Mucosa of stomach (tissue), 1 donor: ENCODE measurements around the gene VCL.

Experiments used
- H3K27me3 ChIP-seq: one replicate; pipeline ENCODE4 v1.7.0; 2013; ENCODE audit warnings: mild to moderate bottlenecking, low read length; ENCODE audit not compliant: control insufficient read depth, insufficient read depth
- H3K36me3 ChIP-seq: one replicate; pipeline ENCODE4 v1.7.0; 2013; ENCODE audit warnings: low read length; ENCODE audit not compliant: control insufficient read depth, insufficient read depth
- H3K4me1 ChIP-seq: one replicate; pipeline ENCODE4 v1.7.0; 2013; ENCODE audit warnings: mild to moderate bottlenecking, low read length; ENCODE audit not compliant: control insufficient read depth, insufficient read depth
- H3K4me3 ChIP-seq: one replicate; pipeline ENCODE4 v1.7.0; 2013; ENCODE audit warnings: low read length
- H3K9ac ChIP-seq: one replicate; pipeline ENCODE4 v1.7.0; 2013; ENCODE audit warnings: mild to moderate bottlenecking, low read length, moderate library complexity
- H3K9me3 ChIP-seq: one replicate; pipeline ENCODE4 v1.7.0; 2013; ENCODE audit warnings: mild to moderate bottlenecking, low read length, moderate library complexity; ENCODE audit not compliant: control insufficient read depth
- donor health status: Pancreatic carcinoma.

Gene VCL

DNA sequence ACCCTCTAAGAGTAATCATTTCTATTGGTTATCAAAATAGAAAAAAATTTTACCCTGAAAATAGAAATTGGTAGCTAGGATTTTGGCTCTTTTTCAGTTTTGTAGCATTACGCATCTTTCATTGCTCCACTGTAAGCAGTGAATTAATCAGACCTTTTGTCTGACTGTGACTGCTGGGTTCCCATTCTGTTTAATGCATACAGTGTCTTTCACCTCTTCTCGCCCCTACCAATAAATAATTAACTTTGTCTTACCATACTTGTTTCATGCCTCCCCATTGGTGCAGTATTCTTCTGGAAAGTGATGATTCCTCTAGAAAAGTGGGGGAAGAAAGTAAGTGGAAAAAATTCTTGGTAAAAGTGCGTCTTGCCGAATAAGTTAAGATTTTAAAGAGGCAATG lies 79.5 kb downstream of the VCL start:
- no peak overlapping the region for H3K9ac ChIP-seq
- peaks cover 4% of the 10 kb centered on the region for H3K4me1 ChIP-seq
- H3K4me3 ChIP-seq, result no peak overlapping the region
- peaks cover 3% of the 10 kb centered on the region for H3K36me3 ChIP-seq
- no peaks in the 10 kb centered on the region for H3K9me3 ChIP-seq
- H3K27me3 ChIP-seq, result no peaks in the 10 kb centered on the region

DNA sequence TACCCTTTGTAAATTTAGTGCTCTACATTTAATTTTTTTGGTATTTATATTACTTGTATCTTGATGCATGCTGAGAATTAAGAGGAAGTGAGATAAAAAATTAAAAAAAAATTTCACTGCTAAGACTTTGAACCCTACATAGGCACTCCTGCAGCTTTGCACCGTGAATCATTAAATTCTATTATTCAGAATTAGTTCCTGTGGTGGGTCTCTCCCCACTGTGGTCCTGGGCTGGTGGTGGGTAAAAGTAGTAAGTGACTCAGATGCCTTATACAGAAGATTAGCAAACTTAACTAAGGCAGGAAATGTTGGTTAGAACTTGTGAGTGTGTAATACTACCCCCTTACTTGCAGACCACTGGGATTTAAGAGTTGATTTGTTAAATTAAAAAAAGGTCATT lies 80.1 kb downstream of the VCL start:
- no peak overlapping the region for H3K4me3 ChIP-seq
- H3K9me3 ChIP-seq, result no peaks in the 10 kb centered on the region
- peaks cover 4% of the 10 kb centered on the region for H3K4me1 ChIP-seq
- H3K27me3 ChIP-seq, result no peaks in the 10 kb centered on the region
- no peak overlapping the region for H3K9ac ChIP-seq
- peaks cover 4% of the 10 kb centered on the region for H3K36me3 ChIP-seq

DNA sequence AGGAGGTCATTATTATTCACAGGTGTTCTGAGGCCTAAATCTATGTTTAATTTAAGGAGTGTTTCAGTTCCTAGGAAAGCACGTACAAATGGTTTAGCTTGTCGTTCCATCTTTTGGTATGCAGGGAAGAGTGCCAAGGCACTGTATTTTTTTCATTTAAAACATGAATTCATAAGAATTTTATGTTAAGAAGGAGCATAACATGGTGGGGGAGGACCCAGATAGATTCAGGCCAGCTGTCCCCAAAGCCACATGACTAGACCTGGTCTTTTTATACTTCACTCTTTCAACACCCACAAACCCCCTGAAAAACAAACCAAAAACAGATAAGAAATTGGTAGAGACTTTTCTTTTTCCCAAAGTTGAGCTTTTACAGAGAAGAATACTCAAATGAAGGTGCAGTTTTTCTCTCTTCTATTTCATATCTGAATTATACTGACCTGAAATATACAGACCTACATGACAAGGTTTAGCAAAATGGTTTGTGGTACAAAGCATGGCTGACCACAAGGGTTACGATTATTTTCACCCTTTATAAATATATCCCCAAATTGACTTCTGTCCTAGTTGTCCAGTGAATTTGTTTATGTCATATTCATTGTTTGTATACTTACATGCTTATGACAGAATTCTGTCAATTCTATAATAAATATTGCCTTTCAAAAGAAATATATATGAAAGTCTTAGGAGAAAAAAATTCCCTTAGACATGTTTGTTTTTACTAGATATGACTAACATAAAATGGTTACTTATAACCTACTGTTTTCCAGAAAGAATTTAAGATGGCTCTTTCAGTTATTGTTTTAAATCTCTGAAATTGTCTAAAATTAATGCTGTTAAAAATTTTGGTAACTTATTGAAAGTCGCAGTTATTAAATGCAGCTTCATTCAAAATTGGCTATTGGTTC lies 81.4 kb downstream of the VCL start:
- Histone ChIP-seq H3K27me3 (no peaks in the 10 kb centered on the region), H3K9ac (no peak overlapping the region), H3K36me3 (peaks cover 4% of the 10 kb centered on the region), H3K9me3 (no peaks in the 10 kb centered on the region), H3K4me1 (peaks cover 4% of the 10 kb centered on the region), H3K4me3 (no peak overlapping the region)

DNA sequence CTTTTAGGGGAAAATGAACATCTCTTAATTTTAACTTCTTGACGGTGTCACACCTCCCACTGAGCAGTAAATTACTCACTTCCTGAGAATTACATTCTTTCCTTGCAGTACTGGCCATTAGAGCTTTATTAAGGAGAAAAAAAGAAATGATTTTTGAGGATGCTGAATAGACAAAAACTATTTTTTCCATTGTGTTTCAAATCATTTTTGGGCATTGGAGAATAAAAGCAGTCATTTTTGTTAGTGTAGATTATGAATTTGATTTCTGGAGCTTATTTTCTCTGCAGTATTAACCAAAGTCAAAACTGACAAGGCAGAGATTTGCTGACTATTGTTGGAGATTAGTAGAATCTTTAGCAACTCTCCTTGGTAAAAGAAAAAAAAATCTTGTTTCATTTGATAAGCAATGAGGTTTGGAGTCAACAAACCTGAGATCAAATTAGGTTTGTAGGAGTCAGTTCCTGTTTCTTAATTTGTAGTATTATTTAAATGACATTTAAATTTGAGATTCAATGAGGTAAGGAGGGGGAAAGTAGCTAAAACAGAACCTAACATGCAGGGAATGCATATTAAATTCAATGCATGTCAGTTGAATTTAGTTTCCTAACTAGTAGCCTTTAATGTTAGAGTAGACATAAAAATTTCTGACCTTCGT lies 82.1 kb downstream of the VCL start:
- Histone ChIP-seq H3K36me3 (peaks cover 4% of the 10 kb centered on the region), H3K9me3 (no peaks in the 10 kb centered on the region), H3K27me3 (no peaks in the 10 kb centered on the region), H3K4me3 (no peak overlapping the region), H3K9ac (no peak overlapping the region), H3K4me1 (peaks cover 4% of the 10 kb centered on the region)

DNA sequence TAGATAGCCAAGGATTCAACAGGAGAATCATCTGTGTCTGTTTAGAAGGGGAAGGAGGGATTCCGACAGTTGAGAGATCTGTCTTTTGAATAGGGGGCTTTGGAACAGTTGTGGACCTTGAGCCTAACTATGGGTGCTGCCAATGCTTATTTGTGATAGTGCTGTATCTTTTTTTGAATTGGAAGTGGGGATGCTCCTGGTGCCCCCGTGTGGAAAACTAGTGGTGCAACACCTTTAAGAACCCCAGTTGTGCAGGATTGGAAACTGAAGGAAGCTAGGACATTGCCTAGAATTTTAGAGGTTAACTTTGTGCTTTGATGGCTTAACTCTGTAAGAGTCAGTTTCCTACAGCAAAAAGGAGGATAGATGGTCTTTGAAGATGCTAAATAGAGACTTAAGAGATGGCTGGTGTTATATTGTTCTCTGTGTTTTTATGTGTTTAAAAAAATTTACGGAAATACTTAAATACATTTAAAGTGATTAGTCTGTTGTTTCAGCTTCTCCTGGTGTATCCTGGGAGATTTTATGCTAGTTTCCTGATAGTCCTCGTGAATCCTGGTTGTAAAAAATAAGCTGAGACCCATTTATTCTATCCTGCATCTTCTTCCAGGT lies 83.4 kb downstream of the VCL start:
- Histone ChIP-seq H3K4me3 (no peak overlapping the region), H3K4me1 (peaks cover 4% of the 10 kb centered on the region), H3K27me3 (no peaks in the 10 kb centered on the region), H3K36me3 (peaks cover 4% of the 10 kb centered on the region), H3K9me3 (no peaks in the 10 kb centered on the region), H3K9ac (no peak overlapping the region)

DNA sequence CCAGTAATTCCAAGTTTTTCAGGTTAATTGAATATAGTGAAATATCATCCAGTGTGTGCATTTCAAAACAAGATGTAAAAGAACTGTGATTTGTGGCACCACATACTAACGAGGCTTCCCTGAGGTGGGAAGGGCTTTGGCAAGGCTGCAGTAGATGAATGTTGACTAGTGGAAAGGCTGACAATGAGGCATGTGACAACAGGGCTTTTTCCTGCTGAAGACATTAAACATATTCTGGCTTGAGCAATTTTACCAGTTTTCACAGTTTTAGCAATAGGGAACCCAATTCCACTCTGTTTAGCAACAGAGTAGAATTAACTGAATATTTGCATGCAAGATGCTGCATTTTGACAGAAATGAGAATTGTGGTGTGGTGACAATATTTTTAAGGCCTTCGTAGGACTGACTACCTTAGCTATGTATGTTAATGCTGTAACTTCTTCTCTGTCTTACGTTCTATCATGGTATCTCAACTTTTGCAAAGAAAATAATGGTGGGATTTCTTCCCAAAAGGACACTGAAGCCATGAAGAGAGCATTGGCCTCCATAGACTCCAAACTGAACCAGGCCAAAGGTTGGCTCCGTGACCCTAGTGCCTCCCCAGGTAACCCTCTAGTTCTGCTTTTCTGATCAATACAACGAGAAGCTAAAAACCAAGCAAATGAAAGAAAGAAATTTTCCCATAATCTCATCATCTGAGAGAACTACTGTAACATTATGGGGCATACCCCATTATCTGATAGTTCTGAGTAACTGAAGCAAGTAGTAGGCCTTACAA lies 84.2 kb downstream of the VCL start:
- no peak overlapping the region for H3K9ac ChIP-seq
- no peak overlapping the region for H3K4me3 ChIP-seq
- peaks cover 4% of the 10 kb centered on the region for H3K36me3 ChIP-seq
- H3K9me3 ChIP-seq, result no peaks in the 10 kb centered on the region
- H3K27me3 ChIP-seq, result no peaks in the 10 kb centered on the region
- peaks cover 4% of the 10 kb centered on the region for H3K4me1 ChIP-seq

DNA sequence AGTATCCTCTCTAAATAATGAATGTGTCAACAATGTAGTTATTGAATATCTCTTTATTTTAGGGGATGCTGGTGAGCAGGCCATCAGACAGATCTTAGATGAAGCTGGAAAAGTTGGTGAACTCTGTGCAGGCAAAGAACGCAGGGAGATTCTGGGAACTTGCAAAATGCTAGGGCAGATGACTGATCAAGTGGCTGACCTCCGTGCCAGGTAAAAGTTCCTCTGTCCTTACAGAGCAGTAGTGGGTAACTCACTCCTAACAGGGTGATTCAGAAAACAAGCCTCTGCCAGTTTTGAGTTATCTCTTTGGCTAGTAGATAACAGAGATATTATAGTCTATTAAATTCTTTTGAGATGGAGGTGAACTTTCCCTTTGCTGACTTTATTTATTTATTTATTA lies 85.4 kb downstream of the VCL start:
- Histone ChIP-seq H3K4me3 (no peak overlapping the region), H3K9me3 (no peaks in the 10 kb centered on the region), H3K9ac (no peak overlapping the region), H3K4me1 (no peaks in the 10 kb centered on the region), H3K27me3 (no peaks in the 10 kb centered on the region), H3K36me3 (peaks cover 4% of the 10 kb centered on the region)

DNA sequence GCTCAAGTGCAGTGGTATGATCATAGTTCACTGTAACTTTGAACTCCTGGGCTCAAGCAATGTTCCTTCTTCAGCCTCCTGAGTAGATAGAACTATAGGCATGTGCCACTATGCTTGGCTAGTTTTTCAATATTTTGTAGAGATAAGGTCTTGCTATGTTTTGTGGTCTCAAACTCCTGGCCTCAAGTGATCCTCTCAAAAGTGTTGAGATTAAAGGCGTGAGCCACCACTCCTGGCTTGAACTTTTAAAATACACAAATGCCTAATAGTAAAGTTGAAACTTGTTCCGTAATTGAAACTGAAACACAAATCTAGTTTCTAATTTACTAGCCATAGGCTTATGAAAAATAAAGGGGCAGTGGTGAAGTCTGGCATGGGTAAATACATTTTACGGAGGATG lies 87.0 kb downstream of the VCL start:
- peaks cover 4% of the 10 kb centered on the region for H3K36me3 ChIP-seq

DNA sequence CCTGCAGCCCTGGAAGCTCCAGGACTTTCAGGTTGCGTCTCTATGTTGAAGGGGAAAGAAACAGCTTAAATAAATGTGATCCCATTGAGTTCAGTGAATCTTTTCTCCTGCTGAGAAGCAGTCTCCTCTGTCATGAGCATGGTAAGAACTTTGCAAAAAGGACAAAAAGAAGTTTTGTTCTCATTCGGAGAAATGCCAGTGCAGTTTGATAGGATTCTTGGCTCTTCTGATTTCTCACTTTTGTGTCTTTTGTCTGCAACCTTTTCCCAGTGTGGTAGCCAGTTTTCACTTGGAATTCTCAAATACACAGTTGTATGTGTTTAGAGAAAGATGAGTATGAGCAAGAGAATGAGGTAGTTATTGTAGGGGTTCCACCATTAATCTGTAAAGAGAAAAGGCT lies 88.4 kb downstream of the VCL start:
- Histone ChIP-seq H3K27me3 (no peaks in the 10 kb centered on the region), H3K4me1 (no peaks in the 10 kb centered on the region), H3K36me3 (peaks cover 4% of the 10 kb centered on the region)

More for the DNA sequence above, 87.0 kb downstream of the VCL start:
- no peak overlapping the region for H3K9ac ChIP-seq
- no peak overlapping the region for H3K4me3 ChIP-seq
- no peaks in the 10 kb centered on the region for H3K27me3 ChIP-seq
- no peaks in the 10 kb centered on the region for H3K9me3 ChIP-seq
- H3K4me1 ChIP-seq, result no peaks in the 10 kb centered on the region

DNA sequence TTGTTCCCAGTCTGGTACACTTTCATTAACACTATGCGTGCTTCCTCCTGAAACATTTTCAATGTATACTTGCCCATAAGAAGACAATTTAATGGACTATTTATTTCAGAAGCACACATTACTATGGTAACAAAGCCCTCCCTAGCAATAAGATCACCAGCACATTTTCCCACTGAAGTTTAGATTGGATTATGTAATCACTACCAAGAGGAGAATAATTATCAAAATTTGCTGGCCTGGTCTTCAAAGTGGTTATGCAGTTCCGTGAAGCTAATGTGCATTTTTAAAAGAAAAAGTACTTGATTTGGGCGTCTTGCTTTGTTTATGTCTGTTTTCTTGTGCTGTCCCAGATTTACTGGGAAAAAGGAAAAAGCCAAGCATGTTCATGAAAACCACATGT lies 90.8 kb downstream of the VCL start:
- Histone ChIP-seq H3K27me3 (no peaks in the 10 kb centered on the region), H3K9ac (no peak overlapping the region), H3K4me3 (no peak overlapping the region), H3K36me3 (no peaks in the 10 kb centered on the region), H3K9me3 (no peaks in the 10 kb centered on the region), H3K4me1 (no peaks in the 10 kb centered on the region)

More for the DNA sequence above, 88.4 kb downstream of the VCL start:
- no peak overlapping the region for H3K4me3 ChIP-seq
- no peak overlapping the region for H3K9ac ChIP-seq
- no peaks in the 10 kb centered on the region for H3K9me3 ChIP-seq

DNA sequence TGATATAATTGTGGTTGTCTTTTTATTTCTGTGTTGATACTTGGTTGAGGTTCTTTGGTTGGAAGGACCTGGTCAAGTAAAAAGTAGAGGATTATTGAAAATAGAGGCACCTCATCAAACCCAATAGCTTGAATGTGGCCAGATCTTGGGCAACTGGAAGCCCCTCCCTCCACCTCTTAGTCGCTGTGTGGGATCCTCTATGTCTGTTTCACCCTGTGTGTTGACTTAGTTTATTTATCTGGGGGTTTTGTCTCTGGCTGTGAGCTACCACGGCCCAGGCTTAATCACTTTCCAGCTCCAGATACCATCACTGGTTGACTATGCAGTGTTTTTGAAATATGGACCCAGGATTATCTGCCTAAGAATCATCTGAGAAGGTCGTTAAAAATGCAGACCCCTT lies 94.5 kb downstream of the VCL start:
- no peaks in the 10 kb centered on the region for H3K27me3 ChIP-seq
- H3K9me3 ChIP-seq, result no peaks in the 10 kb centered on the region
- H3K4me1 ChIP-seq, result no peaks in the 10 kb centered on the region
- peaks cover 4% of the 10 kb centered on the region for H3K36me3 ChIP-seq
- no peak overlapping the region for H3K4me3 ChIP-seq
- H3K9ac ChIP-seq, result no peak overlapping the region
